G401.6 (cell line): Measurements from ENCODE around the gene TMEM181.
"Not testable (repeated sequence)": the region's sequence is repeated elsewhere in the genome, so short reads cannot be mapped to it uniquely, and the experiment has no call there.

ENCODE experiments used
- FAIRE-seq: peaks from 2 replicates; lab custom pipeline; 2012; peaks lifted over from hg19 to GRCh38; lab: Jason Lieb, UNC

Gene TMEM181

DNA sequence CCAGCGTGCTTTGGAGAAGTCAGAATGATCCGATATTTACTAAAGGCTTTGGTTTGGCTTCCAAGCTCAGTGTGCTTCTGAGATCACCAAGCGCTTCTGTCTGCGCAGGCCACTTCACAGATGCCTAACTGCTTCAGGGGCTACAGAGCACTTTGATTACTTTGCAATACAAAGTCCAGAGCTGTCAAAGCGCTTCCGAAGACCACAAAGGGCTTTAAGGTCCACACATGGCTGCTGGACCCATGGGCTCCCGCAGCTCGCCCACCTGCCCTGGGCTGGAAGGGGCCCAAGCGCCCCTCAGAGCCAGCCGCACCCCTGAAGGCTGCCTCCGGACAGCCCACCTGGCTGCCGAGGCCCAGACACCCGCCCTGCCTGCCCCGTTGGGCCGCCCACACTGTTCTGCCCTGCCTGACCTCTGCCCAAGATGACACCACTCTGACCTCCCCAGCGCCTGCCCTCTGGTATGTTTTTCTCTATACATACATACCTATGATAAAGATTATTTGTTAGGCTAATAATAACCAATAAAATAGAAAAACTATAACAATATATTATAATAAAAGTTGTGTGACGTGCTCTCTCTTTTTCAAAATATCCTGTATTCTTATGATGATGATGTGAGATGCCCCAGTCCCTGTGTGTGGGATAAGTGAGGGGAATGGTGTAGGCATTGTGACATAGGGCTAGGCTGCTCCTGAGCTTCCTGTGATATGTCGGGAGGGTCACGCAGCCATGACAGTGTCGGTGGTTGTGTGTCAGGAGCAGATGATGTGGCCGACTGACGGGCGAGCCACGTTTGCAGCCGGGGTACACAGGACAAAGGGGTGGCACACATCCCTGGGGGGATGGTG, 62.0 kb downstream of the TMEM181 start:
- no peak for FAIRE-seq

DNA sequence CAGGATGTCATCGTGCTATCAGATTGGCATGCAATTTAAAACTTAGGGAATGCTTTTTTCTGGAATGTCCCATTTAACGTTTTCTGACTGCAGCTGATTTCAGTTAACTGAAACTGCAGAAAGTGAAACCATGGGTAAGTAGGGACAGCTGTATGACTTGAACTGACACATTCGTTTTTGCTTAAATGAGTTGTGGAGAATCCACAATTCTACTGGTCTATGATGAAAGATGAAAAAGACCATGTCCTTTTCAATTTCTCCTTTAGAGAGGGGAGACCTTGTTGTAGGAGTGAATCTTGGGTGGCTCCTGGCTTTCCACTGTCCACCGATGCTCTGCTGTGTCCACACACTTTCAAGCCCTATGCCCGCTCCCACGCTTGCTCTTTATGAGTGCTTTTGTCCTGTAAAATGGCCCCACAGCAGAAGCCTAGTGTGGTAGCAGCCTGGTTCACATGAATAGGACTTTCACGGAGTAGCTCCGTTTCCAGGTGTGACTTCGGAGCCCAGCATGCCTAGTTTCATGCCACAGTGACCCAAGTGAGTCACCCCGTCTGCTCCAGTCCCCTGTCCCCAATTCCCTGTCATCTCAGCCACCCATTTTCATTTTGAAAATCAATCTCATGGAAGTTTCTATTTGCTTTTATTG, 62.8 kb downstream of the TMEM181 start:
- FAIRE-seq = no peak

DNA sequence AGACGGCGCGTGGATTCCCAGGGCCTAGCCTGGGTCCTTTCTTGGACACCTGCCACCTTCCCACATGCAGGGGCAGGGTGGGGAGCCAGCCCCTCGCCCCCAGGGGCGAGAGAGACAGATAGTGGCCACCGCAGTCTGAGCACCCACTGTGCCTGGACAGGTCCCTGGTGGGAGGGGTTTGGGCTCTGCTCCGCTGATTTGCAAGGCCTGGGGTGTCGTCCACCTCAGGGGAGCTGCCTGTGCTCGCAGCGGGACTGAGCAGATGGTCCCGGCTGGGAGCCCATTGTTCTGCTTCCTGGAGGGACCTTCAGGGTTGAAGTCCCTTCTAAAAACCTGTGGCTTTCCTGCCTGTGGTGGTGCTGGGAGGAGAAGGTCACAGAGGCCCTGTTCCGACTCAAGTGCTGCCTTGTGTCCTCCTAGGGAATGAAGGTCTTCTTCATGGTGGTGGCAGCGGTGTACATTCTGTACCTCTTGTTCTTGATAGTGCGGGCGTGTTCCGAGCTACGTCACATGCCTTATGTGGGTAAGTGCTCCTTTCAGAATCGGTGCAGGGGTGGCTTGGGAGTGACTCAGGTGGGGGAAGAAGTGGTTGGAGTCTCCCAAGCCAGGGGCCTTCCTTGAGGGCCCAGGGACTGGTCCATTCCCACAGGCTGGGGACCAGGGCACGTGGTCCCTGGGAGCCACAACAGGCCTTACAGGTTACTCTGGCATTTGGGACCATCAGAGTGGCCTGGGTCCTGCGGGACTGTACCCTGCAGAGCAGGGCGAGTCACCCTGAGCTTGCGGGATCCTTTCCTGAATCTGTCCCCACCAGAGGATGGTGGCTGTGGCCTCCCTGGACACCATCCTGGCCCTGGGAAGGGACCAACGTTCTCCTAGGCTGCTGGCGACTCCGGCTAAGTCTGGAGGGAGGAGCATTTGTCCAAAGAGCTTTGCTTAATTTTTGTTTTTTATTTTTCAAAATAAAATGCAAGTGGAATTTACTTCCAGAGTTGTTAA, 65.1 kb downstream of the TMEM181 start:
- FAIRE-seq = no peak

DNA sequence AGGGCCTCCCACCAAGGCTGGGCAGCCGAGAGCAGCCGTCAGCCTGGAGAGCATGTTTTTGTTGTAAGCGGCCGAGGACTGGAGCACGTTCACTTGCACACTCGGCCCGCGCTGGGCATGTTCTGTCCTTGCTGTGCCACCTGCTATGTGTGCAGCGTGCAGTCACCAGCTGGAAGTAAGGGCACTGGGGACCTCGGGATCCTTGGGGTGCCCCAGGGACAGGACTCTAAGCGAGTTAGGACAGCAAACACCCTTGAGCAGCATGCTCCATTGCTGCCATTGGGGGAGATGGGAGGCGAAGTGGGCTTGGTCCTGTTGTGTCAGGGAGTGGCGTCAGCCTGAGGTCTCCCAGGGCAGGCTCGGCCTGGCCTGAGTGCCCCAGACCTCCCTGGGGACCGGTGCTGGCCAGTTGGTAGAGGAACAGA, 66.0 kb downstream of the TMEM181 start:
- no peak for FAIRE-seq

DNA sequence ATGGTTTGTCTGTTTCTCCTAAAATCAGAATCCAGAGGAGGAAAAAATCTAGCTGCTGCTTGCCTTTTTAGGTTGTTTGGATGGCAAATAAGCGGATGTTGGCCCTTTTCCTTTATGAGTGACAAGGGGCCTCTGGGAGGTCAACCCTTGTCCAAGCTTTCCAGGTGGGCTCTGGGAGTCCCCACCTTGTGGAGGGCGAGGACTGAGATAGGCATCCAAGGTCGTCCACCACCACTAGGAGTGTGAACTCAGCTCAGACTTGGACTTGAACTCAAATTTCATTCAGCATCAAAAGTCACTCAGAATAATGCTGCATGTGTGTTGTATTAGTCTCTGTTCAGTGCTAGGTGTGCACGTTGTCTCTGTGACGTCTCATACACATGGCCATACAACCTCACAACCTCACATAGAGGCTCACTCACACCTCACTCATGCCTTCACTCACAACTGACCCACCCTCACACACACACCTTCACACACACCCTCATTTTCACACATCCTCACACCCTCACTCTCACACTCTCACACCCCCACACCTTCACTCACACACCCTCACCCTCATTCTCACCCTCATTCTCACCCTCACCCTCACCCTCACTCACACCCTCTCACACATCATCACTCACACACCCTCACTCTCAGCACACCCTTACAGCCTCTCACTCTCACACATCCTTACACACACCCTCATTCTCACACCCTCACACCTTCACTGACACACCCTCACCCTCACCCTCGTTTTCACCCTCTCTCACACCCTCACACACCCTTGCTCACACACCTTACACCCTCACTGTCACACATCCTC, 66.7 kb downstream of the TMEM181 start:
- no peak for FAIRE-seq

DNA sequence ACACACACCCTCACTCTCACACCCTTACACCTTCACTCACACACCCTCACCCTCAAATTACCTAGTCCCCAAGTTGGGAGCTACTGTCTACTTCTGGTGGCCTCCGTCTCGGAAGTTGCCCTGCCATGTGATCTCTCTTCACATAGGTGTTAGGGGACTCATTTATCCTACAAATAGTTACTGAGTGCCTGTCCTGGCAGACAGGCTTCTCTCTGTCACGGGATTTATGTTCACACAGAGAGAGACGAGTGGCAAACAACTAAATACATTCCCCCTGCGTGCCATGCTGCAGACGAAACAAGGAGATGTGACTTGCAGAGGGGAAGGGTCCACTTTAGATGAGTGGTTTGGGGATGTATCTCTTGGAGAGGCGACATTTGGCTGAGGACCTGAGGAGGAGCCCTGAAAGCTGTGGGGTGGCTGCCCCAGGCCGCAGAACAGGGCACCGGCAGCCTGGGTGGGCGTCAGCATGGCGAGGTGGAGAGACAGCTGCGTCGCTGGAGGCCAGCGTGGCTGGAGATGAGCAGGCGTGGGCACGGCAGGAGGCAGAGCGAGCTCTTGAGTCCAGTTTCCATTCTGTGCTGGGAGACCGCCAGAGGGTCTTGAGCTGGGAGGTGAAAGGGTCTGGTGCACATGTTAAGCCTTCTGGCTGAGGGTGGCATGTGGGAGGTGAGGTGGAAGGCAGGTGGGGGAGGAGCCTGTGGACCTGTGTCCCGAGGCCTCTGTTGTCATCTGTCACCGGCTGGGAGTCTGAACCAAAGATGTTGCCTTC, 67.5 kb downstream of the TMEM181 start:
- FAIRE-seq = no peak

DNA sequence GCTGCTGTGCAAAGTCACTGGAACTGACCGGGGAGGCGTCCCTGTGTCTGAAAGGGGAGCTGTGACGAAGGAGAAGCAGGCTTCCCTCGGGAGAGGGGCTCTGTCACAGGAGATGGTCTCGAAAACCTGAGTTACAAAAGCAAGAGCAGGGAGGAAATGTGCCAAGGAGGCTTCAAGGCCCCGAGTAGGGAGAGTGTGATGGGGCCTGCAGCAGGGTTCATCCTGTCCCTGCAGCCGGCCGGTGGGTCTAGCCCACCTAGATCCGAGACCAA, 68.0 kb downstream of the TMEM181 start:
- FAIRE-seq = no peak

DNA sequence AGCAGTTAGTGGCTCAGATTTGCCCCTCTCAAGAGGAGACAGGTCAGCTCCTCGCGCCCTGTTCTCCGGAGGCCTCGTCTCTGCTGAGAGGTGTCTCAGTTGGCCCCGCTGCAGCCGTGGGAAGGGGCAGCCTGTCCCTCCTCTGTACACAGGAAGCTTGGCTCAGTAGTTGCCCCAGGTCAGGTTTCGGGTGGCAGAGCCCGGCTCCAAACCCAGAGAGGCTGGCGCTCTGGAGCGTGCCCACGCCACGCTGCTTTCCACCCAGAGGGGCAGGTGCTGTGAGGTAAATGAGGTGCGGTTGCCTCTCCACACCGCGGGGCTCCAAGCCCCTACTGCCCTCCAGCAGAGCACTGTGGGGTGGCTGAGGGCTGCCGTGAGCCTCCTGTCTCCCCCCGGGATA, 68.7 kb downstream of the TMEM181 start:
- no peak for FAIRE-seq

DNA sequence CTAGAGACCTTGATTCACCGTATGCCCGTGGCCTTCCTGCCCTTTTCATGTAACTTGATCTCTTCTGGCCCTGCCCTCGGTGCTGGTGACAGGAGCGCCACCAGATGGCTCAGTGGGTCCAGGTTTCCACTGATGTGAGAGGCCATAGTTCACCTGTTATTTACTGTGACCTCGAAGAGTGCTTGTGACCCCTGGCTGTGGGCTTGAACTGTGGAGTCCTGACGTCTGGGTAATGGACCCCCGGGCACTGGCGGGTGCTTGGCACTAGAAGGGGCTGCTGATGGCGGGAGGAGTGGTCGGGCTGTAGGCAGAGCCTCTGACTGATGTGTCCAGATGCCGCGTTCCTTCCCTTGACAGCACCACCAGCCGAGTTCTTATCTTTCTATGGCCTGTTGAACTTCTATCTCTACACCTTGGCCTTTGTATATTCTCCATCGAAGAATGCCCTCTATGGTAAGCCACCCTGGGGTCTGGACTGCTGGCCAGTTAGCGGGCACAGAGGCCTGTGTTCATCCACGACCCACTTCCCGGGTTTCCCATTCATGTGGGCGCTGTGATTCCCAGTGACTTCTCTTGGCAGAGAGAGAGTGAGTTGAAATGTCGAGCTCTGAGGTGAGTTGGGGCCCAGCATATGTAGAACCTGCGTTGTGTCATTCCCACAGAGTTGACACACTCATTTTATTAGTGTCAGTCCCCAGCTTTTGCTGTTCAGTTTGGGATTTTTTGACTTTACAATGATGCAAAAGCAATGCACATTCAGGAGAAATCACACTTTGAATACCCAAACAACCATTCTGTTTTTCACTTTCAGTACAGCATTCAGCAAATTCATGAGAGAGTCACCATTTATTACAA, 69.7 kb downstream of the TMEM181 start:
- FAIRE-seq = no peak

DNA sequence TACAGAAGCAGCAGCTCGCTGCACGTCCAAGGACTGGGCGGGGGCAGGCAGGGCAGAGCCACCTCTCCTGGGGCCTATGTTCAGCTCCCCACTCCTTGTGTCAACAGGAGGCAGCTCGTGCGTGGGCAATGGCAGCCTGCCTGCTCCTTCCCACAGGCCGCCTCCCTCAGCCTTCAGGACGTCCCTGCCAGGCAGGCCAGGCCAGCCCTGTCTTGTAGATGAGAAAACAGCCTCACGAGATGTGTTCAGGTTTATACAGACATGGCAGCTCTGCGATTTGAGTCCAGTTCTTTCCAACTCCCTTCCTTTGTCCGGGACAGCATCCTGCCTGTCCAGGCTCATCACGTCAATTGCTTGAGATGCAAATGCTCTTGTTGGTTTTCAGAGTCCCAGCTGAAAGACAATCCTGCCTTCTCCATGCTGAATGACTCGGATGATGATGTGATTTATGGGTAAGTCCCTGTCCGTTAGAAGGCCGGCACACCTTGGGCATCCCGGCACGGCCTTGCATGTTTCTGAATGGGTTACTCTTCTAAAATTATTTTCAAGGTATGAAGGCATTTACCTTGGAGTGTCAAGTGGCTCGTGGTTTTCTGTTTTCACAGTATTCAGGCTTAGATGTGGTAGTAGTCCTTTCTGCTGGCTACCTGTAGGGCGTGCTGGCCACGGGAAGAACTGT, 71.2 kb downstream of the TMEM181 start:
- no peak for FAIRE-seq

DNA sequence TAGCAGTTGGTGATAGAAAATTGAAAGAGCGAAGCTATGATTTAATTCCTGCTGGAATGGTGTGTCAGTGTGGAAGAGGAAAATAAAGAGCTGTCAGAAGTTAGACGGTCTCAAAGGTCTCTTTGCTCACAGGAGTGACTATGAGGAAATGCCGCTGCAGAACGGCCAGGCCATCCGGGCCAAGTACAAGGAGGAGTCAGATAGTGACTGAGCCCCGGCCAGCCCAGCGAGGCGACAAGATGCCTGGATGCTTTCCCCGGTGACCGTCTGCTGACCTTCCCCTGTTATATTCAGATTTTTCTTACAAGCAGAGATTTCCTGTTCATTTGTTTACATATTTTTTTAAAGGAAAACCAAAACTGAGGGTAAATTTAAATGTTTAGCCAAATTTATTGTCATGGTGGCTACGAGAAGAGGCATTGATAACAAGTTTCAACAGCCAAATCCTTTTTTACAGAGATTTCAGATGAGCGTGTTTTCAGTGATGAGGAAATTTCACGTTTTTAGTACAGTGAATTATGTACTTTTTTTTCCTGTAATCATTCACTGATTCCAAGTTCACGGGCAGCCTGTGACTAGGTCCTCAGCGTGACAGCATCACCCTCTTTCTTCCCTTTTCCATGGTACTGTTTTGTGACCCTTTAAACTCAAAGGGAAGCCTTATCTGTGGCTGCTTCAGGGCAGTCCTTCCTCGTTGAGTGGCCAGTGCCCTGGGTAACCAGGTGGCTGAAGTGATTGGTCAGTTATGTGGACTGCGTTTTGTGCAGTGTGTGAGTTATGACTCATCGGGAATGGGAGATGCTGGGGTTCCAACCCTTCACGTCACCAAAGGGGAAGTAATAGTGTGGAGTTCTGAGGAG, 72.0 kb downstream of the TMEM181 start:
- no peak for FAIRE-seq

DNA sequence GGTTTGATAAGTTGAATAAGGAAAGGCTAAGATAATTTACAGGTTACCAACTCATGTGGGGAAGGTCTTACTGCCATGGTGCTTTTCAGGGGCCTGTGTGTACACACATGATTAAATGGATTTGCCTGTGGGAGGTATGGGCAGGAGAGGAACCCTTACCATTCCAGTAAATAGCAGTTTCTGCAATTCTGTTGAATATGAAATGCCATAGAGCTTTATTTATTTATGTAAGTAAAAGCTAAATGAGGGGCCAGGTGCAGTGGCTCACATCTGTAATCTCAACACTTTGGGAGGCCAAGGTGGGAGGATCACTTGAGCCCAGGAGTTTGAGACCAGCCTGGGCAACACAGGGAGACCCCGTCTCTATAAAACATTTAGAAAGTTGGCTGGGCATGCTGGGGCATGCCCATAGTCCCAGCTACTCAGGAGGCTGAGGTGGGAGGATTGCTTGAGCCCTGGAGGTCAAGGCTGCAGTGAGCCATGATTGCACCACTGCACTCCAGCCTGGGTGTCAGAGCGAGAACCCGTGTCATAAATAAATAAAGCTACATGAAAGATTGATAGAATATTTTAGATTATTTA, 72.7 kb downstream of the TMEM181 start:
- FAIRE-seq = not testable (repeated sequence)

DNA sequence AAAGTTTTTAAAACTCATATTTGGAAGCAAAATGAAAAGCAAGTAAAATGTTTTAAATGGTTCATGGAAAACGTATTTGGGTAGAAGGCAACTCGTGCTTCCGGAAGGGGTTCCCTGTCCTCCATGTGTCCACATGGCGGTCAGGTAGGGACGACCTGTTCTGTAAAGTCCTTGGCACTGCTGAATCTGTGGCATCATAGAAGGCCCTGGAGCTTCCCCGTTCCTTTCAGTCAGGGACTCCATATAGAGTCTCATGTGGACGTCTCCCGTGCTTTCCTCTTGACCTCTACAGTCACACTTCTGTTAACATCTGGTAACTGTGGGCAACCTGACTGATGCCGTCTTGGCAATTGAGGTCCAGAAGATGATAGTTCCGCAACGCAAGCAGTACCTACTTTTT, 73.2 kb downstream of the TMEM181 start:
- FAIRE-seq = no peak

DNA sequence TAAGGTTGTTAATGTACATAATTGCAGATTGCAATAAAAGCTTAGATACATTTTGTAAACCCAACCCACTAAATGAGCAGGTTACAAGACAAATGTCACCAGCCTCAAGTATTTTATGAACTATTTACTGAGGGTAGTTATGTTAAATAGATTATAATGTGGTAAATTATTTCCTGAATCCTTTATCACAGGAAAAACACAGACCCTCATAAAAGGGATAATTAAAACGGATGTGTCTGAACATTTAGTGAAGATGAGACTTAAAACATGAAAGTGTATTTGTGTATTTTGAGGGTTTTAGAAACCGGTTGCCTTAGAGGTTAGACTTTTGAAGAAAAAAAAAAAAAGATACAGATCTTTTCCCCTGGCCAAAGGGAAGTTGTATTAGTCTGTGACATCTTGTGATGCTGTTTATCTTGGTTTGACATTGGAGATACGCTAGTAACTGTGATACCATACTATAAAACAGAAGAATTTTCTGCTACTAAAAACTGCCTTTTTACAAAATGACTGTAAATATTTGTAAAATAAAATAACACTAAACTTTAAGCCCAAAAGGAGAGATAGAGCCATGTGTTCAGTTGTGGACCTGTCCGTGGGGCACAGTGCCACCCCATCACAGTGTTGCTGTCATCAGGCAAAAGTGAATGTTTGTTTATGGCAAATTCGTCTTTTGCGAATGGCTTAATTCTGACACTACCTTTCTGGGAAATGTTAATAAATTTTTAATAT, 75.0 kb downstream of the TMEM181 start:
- no peak for FAIRE-seq

DNA sequence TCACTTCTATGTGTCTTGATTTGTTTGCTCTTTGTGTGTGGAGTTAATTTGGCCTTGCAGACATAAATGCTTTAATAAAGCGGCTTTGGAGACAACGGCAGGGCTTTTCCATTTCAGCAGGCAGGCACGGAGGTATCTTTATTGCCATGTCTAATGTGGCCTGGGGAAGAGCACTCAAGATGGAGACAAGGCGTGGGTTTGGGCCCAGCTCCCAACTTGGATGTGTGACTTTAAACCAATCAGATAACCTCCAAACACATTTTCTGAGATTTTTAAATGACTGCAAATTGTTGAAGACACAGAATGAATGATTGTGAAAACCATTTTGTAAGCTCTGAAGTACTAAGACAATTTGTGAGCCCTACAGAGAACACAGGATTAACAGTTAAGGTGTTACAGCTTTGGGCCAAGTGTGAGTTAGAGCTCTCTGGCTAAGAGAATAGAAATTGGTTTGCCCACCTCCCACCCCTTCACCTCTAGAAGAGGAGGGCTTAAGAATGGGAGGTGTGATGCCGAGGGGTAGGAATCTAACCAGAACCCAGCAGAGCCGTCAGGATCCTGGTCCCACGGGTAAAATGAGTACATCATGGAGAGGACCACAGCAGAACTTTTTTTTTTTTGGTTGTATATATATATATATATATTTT, 75.7 kb downstream of the TMEM181 start:
- no peak for FAIRE-seq

DNA sequence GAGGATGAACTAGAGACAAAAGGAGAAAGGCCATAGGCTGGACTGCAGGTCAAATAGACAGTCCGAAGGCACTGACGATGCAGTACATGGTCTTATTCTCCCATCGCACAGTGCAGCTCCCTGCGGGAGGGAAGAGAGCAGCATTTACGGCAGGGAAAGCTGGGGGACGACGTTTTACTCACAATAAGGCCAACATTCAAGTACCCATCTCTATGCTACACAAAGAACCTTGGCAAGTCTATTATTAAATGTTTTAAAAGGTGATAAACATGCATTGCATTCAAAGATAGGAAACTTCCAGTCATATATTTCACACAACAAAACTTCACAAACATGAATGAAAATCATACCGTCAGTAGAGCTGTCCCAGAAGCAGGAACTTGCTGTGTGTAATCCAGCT, 76.9 kb downstream of the TMEM181 start:
- FAIRE-seq = no peak

DNA sequence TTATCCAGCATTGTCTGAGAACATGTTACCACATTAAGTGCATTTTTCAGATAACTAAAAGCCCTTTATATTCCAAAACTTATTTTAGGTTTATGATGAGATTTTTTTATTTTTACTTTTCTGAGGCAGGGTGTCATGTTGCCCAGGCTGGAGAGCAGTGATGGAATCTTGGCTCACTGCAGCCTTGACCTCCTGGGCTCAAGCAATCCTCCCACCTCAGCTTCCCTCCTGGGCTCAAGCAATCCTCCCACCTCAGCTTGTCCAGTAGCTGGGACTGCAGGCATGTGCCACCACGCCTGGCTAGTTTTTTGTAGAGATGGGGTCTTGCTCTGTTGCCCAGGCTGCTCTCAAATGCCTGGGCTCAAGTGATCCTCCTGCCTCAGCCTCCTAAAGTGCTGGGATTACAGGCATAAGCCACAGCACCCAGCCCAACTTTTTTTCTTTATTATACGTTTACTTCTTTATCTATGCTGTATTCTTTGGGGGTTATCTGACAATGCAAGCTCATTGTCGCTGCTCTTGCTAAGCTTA, 78.5 kb downstream of the TMEM181 start:
- FAIRE-seq = no peak
